HCT116 (cell line): ENCODE results near the gene EIF4E. TPM values are rescaled to one million over a fixed set of nuclear protein-coding genes. Genes with fewer than 3 reads are reported as not detected.

Experiments
- ATAC-seq: fragments of 200-7000 bp; cut with Tn5 transposase; 2 replicates; pipeline ENCODE4 v1.9.1; 2020; ENCODE audit warnings: mild to moderate bottlenecking, moderate library complexity
- BruUV-seq: library from RNA; stranded (reverse); fragments of 400-500 nt; replicated peaks from 2 replicates; lab custom pipeline; 2021; lab: Mats Ljungman, UMichigan
- CTCF ChIA-PET: fragments of 300-600 bp; sonication (Branson Sonifier 250); formaldehyde crosslinking; loops from one replicate; lab custom pipeline; 2021; ENCODE audit warnings: antibody characterized with exemption; lab: Charles Lee
- POLR2A ChIA-PET: fragments of 300-600, 350-600 bp; sonication (Branson Sonifier 250); formaldehyde crosslinking; loops from one replicate; lab custom pipeline; 2021; ENCODE audit warnings: antibody characterized with exemption; lab: Charles Lee
- RAD21 ChIA-PET, 2 experiments: fragments of 300-600 bp; sonication (Branson Sonifier 250); formaldehyde crosslinking; loops; one replicate each; lab custom pipeline; 2023; ENCODE audit warnings: low total read pairs in 2 of 2; ENCODE audit not compliant: uncharacterized antibody in 2 of 2, unreplicated experiment in 2 of 2, low non-redundant PET in 1 of 2; lab: Charles Lee
- DNase-seq: peaks from one replicate; pipeline ENCODE4 v3.0.0-alpha.2; 2010; ENCODE audit warnings: low read depth, low spot score
- H2AFZ ChIP-seq: fragments of 200-600 bp; shearing (Covaris generic), sonication (generic); 2 replicates; pipeline ENCODE4 v1.6.1; 2017; ENCODE audit warnings: low read depth, mixed run types, mixed read lengths, antibody characterized with exemption, low read length; ENCODE audit not compliant: poor library complexity, severe bottlenecking
- H3K27ac ChIP-seq: 2 replicates; pipeline ENCODE4 v1.5.1; 2012; ENCODE audit warnings: low read depth, low read length
- H3K27me3 ChIP-seq: fragments of 200-600 bp; sonication (generic); 2 replicates; pipeline ENCODE4 v1.6.1; 2016; ENCODE audit warnings: mixed run types, low read length, mixed read lengths; ENCODE audit not compliant: insufficient read depth
- H3K36me3 ChIP-seq, 2 experiments: fragments of 200-500 bp in 1 of 2; fragments of 200-600 bp in 1 of 2; sonication (Bioruptor generic) in 1 of 2; sonication (generic) in 1 of 2; 2 replicates each; pipeline versions ENCODE4 v1.5.1 to v1.6.1; 2014 to 2016; ENCODE audit warnings: low read length in 2 of 2, inconsistent platforms in 1 of 2, mixed read lengths in 1 of 2, mixed run types in 1 of 2; ENCODE audit not compliant: insufficient read depth in 2 of 2, control insufficient read depth in 1 of 2
- H3K4me1 ChIP-seq, 2 experiments: fragments of 200-600 bp in 1 of 2; sonication (generic) in 1 of 2; 2 replicates each; pipeline versions ENCODE4 v1.5.1 to v1.6.1; 2012 to 2017; ENCODE audit warnings: low read length in 2 of 2, inconsistent platforms in 1 of 2, mild to moderate bottlenecking in 1 of 2, mixed read lengths in 1 of 2, mixed run types in 1 of 2, moderate library complexity in 1 of 2; ENCODE audit not compliant: insufficient read depth in 2 of 2, control insufficient read depth in 1 of 2
- H3K4me2 ChIP-seq: fragments of 200-600 bp; sonication (generic); 2 replicates; pipeline ENCODE4 v1.6.1; 2017; ENCODE audit warnings: mixed run types, low read length, mixed read lengths
- H3K4me3 ChIP-seq, 2 experiments: fragments of 200-600 bp in 1 of 2; sonication (generic) in 1 of 2; replicated peaks in 1 of 2; 2 replicates each; pipeline ENCODE4 v1.5.1; 2011 to 2016; ENCODE audit warnings: low read length in 2 of 2, control low read depth in 1 of 2, low read depth in 1 of 2, mild to moderate bottlenecking in 1 of 2, mixed read lengths in 1 of 2, mixed run types in 1 of 2
- H3K79me2 ChIP-seq: fragments of 200-600 bp; sonication (generic); 2 replicates; pipeline ENCODE4 v1.6.1; 2017; ENCODE audit warnings: mild to moderate bottlenecking, mixed run types, low read length, moderate library complexity, mixed read lengths; ENCODE audit not compliant: insufficient read depth
- H3K9ac ChIP-seq: fragments of 200-600 bp; sonication (generic); 2 replicates; pipeline ENCODE4 v1.6.1; 2016; ENCODE audit warnings: low read length, mixed read lengths
- H3K9me2 ChIP-seq: fragments of 200-600 bp; sonication (generic), shearing (Covaris generic); 2 replicates; pipeline ENCODE4 v1.6.1; 2017; ENCODE audit warnings: mixed run types, mild to moderate bottlenecking, moderate library complexity; ENCODE audit not compliant: insufficient read depth
- H3K9me3 ChIP-seq, 2 experiments: fragments of 200-500 bp in 1 of 2; fragments of 200-600 bp in 1 of 2; sonication (Bioruptor generic) in 1 of 2; sonication (generic) in 1 of 2; 2 replicates each; pipeline ENCODE4 v1.6.1; 2014 to 2017; ENCODE audit warnings: low read length in 2 of 2, mixed read lengths in 2 of 2, inconsistent platforms in 1 of 2, low read depth in 1 of 2, mild to moderate bottlenecking in 1 of 2, mixed run types in 1 of 2, moderate library complexity in 1 of 2; ENCODE audit not compliant: control insufficient read depth in 1 of 2, insufficient read depth in 1 of 2
- H4K20me1 ChIP-seq: fragments of 200-600 bp; sonication (generic), shearing (Covaris generic); 2 replicates; pipeline ENCODE4 v1.6.1; 2017; ENCODE audit warnings: mixed run types, mild to moderate bottlenecking, moderate library complexity; ENCODE audit not compliant: insufficient read depth
- CEBPB ChIP-seq: IDR thresholded peaks from 2 replicates; pipeline ENCODE4 v1.6.1; 2012; ENCODE audit warnings: low read depth
- JUND ChIP-seq: IDR thresholded peaks from 2 replicates; pipeline ENCODE4 v1.6.1; 2012
- YY1 ChIP-seq: IDR thresholded peaks from 2 replicates; pipeline ENCODE4 v1.6.1; 2011; ENCODE audit warnings: low read length, low read depth, moderate library complexity, mild to moderate bottlenecking; ENCODE audit not compliant: insufficient replicate concordance; ENCODE audit errors: extremely low read depth
- ZNF274 ChIP-seq: fragments of 200-500 bp; sonication (Bioruptor generic); IDR thresholded peaks from 2 replicates; pipeline ENCODE4 v1.6.1; 2014; ENCODE audit warnings: mild to moderate bottlenecking, low read depth, low read length, inconsistent platforms
- intact Hi-C: fragments of 100-400 bp; cut with micrococcal nuclease; formaldehyde crosslinking; loops from 2 replicates; pipeline ENCODE4 v1.10.0; 2022
- total RNA-seq: library from RNA; stranded (reverse); gene quantifications from one replicate; pipeline ENCODE4 v1.2.1, GENCODE V29; 2021; ENCODE audit not compliant: unreplicated experiment
- TF ChIP-seq, protein P1 (sequence below): IDR thresholded peaks from 2 replicates; pipeline ENCODE4 v1.6.1; 2012; ENCODE audit warnings: low read depth
- TF ChIP-seq, protein P2 (sequence below), 3 experiments: fragments of 200-600 bp in 1 of 3; sonication (generic) in 1 of 3; IDR thresholded peaks in 2 of 3; conservative IDR thresholded peaks in 1 of 3; 2 replicates each; pipeline ENCODE4 v1.5.1; 2012 to 2017; ENCODE audit warnings: low read depth in 2 of 3, low read length in 2 of 3, antibody characterized with exemption in 1 of 3, borderline replicate concordance in 1 of 3, control low read depth in 1 of 3, mild to moderate bottlenecking in 1 of 3, mixed read lengths in 1 of 3, mixed run types in 1 of 3, moderate library complexity in 1 of 3; ENCODE audit not compliant: insufficient read depth in 1 of 3

EIF4E gene
- total RNA-seq, 1 experiment from 2014 or later: 148 TPM

DNA sequence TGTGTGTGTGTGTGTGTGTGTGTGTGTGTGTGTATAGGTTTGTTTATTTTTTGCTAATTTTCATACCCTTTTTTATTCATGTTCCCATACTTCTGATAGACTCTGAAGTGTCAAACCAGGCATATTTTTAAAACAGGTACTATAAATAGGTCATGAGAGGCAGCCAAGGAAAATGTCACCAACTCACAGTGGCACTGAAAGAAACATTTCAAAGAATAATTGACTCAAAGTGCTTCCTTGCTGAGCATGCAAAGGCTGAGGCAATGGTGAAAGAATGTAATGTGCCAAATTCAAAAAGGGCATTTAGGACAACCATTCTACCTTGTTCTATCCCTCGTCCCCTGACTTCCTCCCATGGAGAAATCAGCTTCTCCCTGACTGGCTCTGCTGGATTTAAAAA is 95.5 kb downstream of the EIF4E start:
- Histone ChIP-seq H2AFZ (no peak overlapping the region), H3K79me2 (no peaks in the 10 kb centered on the region), H3K4me2 (no peak overlapping the region), H3K9me3 (no peaks in the 10 kb centered on the region), H3K9ac (no peak overlapping the region), H4K20me1 (no peaks in the 10 kb centered on the region), H3K4me1 (peaks cover 0 to 6% of the 10 kb centered on the region in 2 experiments; a peak in 1 of 4 replicates), H3K36me3 (no peaks in the 10 kb centered on the region), H3K27me3 (no peaks in the 10 kb centered on the region), H3K27ac (no peak overlapping the region), H3K4me3 (no peak overlapping the region), H3K9me2 (no peaks in the 10 kb centered on the region)
- ChIA-PET RAD21 (no interaction called here), POLR2A (no interaction called here), CTCF (no interaction called here)
- no TSS peak for BruUV-seq
- DNase-seq (no peak), ATAC-seq (no peak)
- TF ChIP-seq JUND (no peak), ZNF274 (no peak), CEBPB (no peak), YY1 (no peak)
- TF ChIP-seq, protein P1, sequence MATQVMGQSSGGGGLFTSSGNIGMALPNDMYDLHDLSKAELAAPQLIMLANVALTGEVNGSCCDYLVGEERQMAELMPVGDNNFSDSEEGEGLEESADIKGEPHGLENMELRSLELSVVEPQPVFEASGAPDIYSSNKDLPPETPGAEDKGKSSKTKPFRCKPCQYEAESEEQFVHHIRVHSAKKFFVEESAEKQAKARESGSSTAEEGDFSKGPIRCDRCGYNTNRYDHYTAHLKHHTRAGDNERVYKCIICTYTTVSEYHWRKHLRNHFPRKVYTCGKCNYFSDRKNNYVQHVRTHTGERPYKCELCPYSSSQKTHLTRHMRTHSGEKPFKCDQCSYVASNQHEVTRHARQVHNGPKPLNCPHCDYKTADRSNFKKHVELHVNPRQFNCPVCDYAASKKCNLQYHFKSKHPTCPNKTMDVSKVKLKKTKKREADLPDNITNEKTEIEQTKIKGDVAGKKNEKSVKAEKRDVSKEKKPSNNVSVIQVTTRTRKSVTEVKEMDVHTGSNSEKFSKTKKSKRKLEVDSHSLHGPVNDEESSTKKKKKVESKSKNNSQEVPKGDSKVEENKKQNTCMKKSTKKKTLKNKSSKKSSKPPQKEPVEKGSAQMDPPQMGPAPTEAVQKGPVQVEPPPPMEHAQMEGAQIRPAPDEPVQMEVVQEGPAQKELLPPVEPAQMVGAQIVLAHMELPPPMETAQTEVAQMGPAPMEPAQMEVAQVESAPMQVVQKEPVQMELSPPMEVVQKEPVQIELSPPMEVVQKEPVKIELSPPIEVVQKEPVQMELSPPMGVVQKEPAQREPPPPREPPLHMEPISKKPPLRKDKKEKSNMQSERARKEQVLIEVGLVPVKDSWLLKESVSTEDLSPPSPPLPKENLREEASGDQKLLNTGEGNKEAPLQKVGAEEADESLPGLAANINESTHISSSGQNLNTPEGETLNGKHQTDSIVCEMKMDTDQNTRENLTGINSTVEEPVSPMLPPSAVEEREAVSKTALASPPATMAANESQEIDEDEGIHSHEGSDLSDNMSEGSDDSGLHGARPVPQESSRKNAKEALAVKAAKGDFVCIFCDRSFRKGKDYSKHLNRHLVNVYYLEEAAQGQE: no peak
- TF ChIP-seq, protein P2, sequence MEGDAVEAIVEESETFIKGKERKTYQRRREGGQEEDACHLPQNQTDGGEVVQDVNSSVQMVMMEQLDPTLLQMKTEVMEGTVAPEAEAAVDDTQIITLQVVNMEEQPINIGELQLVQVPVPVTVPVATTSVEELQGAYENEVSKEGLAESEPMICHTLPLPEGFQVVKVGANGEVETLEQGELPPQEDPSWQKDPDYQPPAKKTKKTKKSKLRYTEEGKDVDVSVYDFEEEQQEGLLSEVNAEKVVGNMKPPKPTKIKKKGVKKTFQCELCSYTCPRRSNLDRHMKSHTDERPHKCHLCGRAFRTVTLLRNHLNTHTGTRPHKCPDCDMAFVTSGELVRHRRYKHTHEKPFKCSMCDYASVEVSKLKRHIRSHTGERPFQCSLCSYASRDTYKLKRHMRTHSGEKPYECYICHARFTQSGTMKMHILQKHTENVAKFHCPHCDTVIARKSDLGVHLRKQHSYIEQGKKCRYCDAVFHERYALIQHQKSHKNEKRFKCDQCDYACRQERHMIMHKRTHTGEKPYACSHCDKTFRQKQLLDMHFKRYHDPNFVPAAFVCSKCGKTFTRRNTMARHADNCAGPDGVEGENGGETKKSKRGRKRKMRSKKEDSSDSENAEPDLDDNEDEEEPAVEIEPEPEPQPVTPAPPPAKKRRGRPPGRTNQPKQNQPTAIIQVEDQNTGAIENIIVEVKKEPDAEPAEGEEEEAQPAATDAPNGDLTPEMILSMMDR (IDR thresholded peaks at IDR 0.05 in 2 of 3, conservative IDR thresholded peaks at IDR 0.05 in 1 of 3; ENCODE audit: borderline replicate concordance in 1 of 3, insufficient read depth in 1 of 3, low read depth in 2 of 3, low read length in 2 of 3): no peak
- intact Hi-C loops: no loop called here
